Keratinocyte (primary cell): Measurements from ENCODE around the gene KIAA1217.

Experiments
- EZH2 ChIP-seq: IDR thresholded peaks from one replicate; pipeline ENCODE4 v1.6.1; 2012; ENCODE audit warnings: inconsistent platforms, mild to moderate bottlenecking, low read length, moderate library complexity
- TF ChIP-seq, protein P1 (sequence below), 3 experiments: IDR thresholded peaks in 1 of 3; conservative IDR thresholded peaks in 1 of 3; optimal IDR thresholded peaks in 1 of 3; 2 replicates in 2 of 3; 3 replicates in 1 of 3; pipeline versions ENCODE3 to v1.5.1; 2011; ENCODE audit warnings: low read length in 3 of 3, mild to moderate bottlenecking in 3 of 3, moderate library complexity in 2 of 3, control low read depth in 1 of 3, inconsistent platforms in 1 of 3; ENCODE audit not compliant: insufficient read depth in 2 of 3; ENCODE audit errors: extremely low read depth in 1 of 3

DNA sequence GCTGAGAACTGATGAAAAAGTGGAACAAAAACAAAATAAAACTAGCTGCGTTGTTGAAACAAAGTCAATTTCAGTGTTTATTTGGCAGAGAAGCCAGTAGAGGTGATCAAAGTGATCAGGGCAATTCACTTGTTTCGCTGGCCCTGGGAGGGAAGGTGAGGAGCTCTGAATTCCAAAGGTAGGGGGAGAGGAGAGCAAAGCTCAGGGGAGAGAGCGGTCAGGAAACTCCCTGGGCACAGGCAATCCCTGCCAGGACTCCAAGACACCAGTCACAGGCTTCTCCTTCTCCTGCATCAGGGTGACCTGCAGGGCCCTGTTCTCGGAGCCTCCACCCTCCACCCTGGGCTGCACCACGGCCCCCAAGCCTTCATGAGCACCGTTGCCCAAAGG lies 6.8 kb upstream of the KIAA1217 start:
- TF ChIP-seq, protein P1, sequence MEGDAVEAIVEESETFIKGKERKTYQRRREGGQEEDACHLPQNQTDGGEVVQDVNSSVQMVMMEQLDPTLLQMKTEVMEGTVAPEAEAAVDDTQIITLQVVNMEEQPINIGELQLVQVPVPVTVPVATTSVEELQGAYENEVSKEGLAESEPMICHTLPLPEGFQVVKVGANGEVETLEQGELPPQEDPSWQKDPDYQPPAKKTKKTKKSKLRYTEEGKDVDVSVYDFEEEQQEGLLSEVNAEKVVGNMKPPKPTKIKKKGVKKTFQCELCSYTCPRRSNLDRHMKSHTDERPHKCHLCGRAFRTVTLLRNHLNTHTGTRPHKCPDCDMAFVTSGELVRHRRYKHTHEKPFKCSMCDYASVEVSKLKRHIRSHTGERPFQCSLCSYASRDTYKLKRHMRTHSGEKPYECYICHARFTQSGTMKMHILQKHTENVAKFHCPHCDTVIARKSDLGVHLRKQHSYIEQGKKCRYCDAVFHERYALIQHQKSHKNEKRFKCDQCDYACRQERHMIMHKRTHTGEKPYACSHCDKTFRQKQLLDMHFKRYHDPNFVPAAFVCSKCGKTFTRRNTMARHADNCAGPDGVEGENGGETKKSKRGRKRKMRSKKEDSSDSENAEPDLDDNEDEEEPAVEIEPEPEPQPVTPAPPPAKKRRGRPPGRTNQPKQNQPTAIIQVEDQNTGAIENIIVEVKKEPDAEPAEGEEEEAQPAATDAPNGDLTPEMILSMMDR (optimal IDR thresholded peaks at IDR 0.05 in 1 of 3, IDR thresholded peaks at IDR 0.05 in 1 of 3, conservative IDR thresholded peaks at IDR 0.05 in 1 of 3; ENCODE audit: extremely low read depth in 1 of 3, insufficient read depth in 2 of 3, low read length in 3 of 3): no peak
- no peak for TF ChIP-seq EZH2
